HL-60 (cell line): ENCODE data around the gene WWOX.

Experiments
- DNase-seq, 2 experiments: peaks; one replicate each; pipeline ENCODE4 v3.0.0-alpha.2; 2010 to 2020; ENCODE audit warnings: low read depth in 1 of 2, low spot score in 1 of 2
- H3K27ac ChIP-seq: fragments of 250-450 bp; sonication (Bioruptor Pico); replicated peaks from 2 replicates; pipeline ENCODE4 v1.5.1; 2020; ENCODE audit warnings: mild to moderate bottlenecking, moderate library complexity
- H3K27me3 ChIP-seq: fragments of 250-450 bp; sonication (Bioruptor Pico); 2 replicates; pipeline ENCODE4 v1.5.1; 2021; ENCODE audit warnings: mild to moderate bottlenecking, moderate library complexity; ENCODE audit not compliant: insufficient read depth, poor library complexity, severe bottlenecking
- H3K4me3 ChIP-seq: replicated peaks from 2 replicates; pipeline ENCODE4 v1.5.1; 2011; ENCODE audit warnings: mild to moderate bottlenecking, control low read depth, low read length; ENCODE audit not compliant: insufficient read depth
- CTCF ChIP-seq: IDR thresholded peaks from one replicate; pipeline ENCODE4 v1.5.1; 2011; ENCODE audit warnings: low read length, control low read depth, inconsistent platforms; ENCODE audit not compliant: insufficient read depth
- GABPA ChIP-seq: IDR thresholded peaks from 2 replicates; pipeline ENCODE4 v1.6.1; 2012; ENCODE audit warnings: low read depth
- POLR2AphosphoS5 ChIP-seq: IDR thresholded peaks from 2 replicates; pipeline ENCODE4 v1.6.1; 2012; ENCODE audit warnings: low read depth
- REST ChIP-seq: IDR thresholded peaks from 2 replicates; pipeline ENCODE4 v1.6.1; 2012; ENCODE audit warnings: low read depth; ENCODE audit not compliant: insufficient replicate concordance
- SPI1 ChIP-seq: IDR thresholded peaks from 2 replicates; pipeline ENCODE4 v1.6.1; 2012; ENCODE audit warnings: low read depth, mild to moderate bottlenecking, borderline replicate concordance

The WWOX gene

GRCh38 chr16:78967948-78968347 is 868.5 kb downstream of the WWOX start:
- Histone ChIP-seq H3K4me3 (no peak overlapping the region), H3K27me3 (no peaks in the 10 kb centered on the region), H3K27ac (no peak overlapping the region)
- TF ChIP-seq SPI1 (no peak), GABPA (no peak), POLR2AphosphoS5 (no peak), REST (no peak), CTCF (no peak)
- DNase-seq = no peak

- TF ChIP-seq CTCF (no peak), SPI1 (no peak), GABPA (no peak), POLR2AphosphoS5 (no peak), REST (no peak)
- no peak overlapping the region for H3K4me3 ChIP-seq
- DNase-seq = no peak
- no peaks in the 10 kb centered on the region for H3K27me3 ChIP-seq
- no peak overlapping the region for H3K27ac ChIP-seq
Measured at GRCh38 chr16:78969721-78970120, 870.3 kb downstream of the WWOX start.

GRCh38 chr16:78970650-78971049 is 871.2 kb downstream of the WWOX start:
- TF ChIP-seq CTCF = no peak
- TF ChIP-seq POLR2AphosphoS5 = no peak
- no peak for TF ChIP-seq GABPA
- TF ChIP-seq REST = no peak
- no peaks in the 10 kb centered on the region for H3K27me3 ChIP-seq
- H3K4me3 ChIP-seq = no peak overlapping the region
- H3K27ac ChIP-seq = no peak overlapping the region
- no peak for DNase-seq
